Panc1 (cell line): ENCODE results near the gene PARD3. TPM values are rescaled to one million over a fixed set of nuclear protein-coding genes. Genes with fewer than 3 reads are reported as not detected.

Experiments
- ATAC-seq: fragments of 200-7000 bp; cut with Tn5 transposase; 2 replicates; pipeline ENCODE4 v1.9.1; 2020; ENCODE audit warnings: mild to moderate bottlenecking, moderate library complexity
- BruUV-seq: library from RNA; stranded (reverse); fragments of 400-500 nt; replicated peaks from 2 replicates; lab custom pipeline; 2021; lab: Mats Ljungman, UMichigan
- CTCF ChIA-PET: fragments of 300-600 bp; sonication (Branson Sonifier 250); formaldehyde crosslinking; loops from one replicate; lab custom pipeline; 2022; ENCODE audit warnings: antibody characterized with exemption; lab: Charles Lee
- POLR2A ChIA-PET: fragments of 300-600 bp; sonication (Branson Sonifier 250); formaldehyde crosslinking; loops from one replicate; lab custom pipeline; 2022; ENCODE audit warnings: antibody characterized with exemption; lab: Charles Lee
- DNase-seq: peaks from one replicate; pipeline ENCODE4 v3.0.0-alpha.2; 2010; ENCODE audit warnings: low read depth, low spot score
- H3K27ac ChIP-seq: 2 replicates; pipeline ENCODE4 v1.5.1; 2011; ENCODE audit warnings: mild to moderate bottlenecking, low read length, inconsistent platforms
- H3K27me3 ChIP-seq: fragments of 200-500 bp; sonication (Bioruptor generic); 2 replicates; pipeline ENCODE4 v1.6.0; 2014; ENCODE audit warnings: low read length, inconsistent platforms; ENCODE audit not compliant: control insufficient read depth, insufficient read depth
- H3K36me3 ChIP-seq: fragments of 200-500 bp; sonication (Bioruptor generic); 2 replicates; pipeline ENCODE4 v1.5.1; 2014; ENCODE audit warnings: inconsistent platforms, mild to moderate bottlenecking, low read length, moderate library complexity; ENCODE audit not compliant: control insufficient read depth, insufficient read depth
- H3K4me1 ChIP-seq: 2 replicates; pipeline ENCODE4 v1.5.1; 2011; ENCODE audit warnings: inconsistent platforms, mild to moderate bottlenecking, low read length, moderate library complexity; ENCODE audit not compliant: control insufficient read depth, insufficient read depth
- H3K4me3 ChIP-seq, 2 experiments: 2 replicates each; pipeline ENCODE4 v1.5.1; 2011 to 2012; ENCODE audit warnings: low read depth in 2 of 2, low read length in 2 of 2, mild to moderate bottlenecking in 2 of 2, inconsistent platforms in 1 of 2, moderate library complexity in 1 of 2
- H3K9me3 ChIP-seq: fragments of 200-500 bp; sonication (Bioruptor generic); 2 replicates; pipeline ENCODE4 v1.5.1; 2014; ENCODE audit warnings: low read depth, mild to moderate bottlenecking, inconsistent platforms, low read length, moderate library complexity; ENCODE audit not compliant: control insufficient read depth, insufficient read depth
- POLR2AphosphoS5 ChIP-seq: IDR thresholded peaks from 2 replicates; pipeline ENCODE4 v1.6.1; 2012; ENCODE audit warnings: mild to moderate bottlenecking, low read depth, low read length, moderate library complexity
- REST ChIP-seq, 2 experiments: IDR thresholded peaks; 2 replicates each; pipeline ENCODE4 v1.6.1; 2011 to 2012; ENCODE audit warnings: low read depth in 2 of 2, control low read depth in 1 of 2, low read length in 1 of 2, mild to moderate bottlenecking in 1 of 2, moderate library complexity in 1 of 2; ENCODE audit not compliant: insufficient read depth in 1 of 2
- SIN3A ChIP-seq: IDR thresholded peaks from 2 replicates; pipeline ENCODE4 v1.6.1; 2012; ENCODE audit warnings: low read depth, mild to moderate bottlenecking, low read length, moderate library complexity, borderline replicate concordance; ENCODE audit not compliant: insufficient read depth
- TCF7L2 ChIP-seq: IDR thresholded peaks from 2 replicates; pipeline ENCODE4 v1.6.1; 2011; ENCODE audit warnings: mild to moderate bottlenecking, low read depth, low read length, inconsistent platforms
- in situ Hi-C: cut with HindIII; loops from 2 replicates; pipeline ENCODE4 v1.10.0; 2016; ENCODE audit warnings: low sequenced_read_pairs, low pct_unique_long_range_greater_than_20kb
- intact Hi-C: fragments of 100-400 bp; cut with micrococcal nuclease; formaldehyde crosslinking; loops from one replicate; pipeline ENCODE4 v1.10.0; 2022; ENCODE audit not compliant: unreplicated experiment
- total RNA-seq: library from RNA; stranded (reverse); gene quantifications from one replicate; pipeline ENCODE4 v1.2.1, GENCODE V29; 2021; ENCODE audit not compliant: unreplicated experiment
- TF ChIP-seq, protein P1 (sequence below): fragments of 450-650 bp; IDR thresholded peaks from 2 replicates; pipeline ENCODE4 v1.5.1; 2017; ENCODE audit warnings: mild to moderate bottlenecking

Gene PARD3
- total RNA-seq, 1 experiment from 2014 or later = 29.8 TPM

DNA sequence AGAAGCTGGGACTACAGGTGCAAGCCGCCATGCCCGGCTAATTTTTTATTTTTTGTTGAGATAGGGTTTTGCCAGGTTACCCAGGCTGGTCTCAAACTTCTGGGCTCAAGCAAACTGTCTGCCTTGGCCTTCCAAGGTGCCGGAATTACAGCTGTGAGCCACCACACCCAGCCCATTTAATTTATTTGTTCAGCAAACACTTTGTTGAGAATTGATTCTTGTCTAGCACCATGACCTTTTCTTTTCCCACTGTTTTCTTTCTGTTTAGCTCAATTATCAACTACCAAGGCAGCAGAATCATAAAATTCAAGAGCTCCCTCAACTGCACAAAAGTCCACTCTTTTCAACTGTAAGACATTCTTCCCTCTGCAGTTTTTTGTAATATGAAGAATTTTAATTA is 47.8 kb upstream of the PARD3 start:
- ChIA-PET CTCF (interaction anchor here (0.7 kb wide), 1 partner anchor 174 kb away, joined by 15 read pairs; no protein-coding TSS in a partner anchor), POLR2A (no interaction called here)
- H3K9me3 ChIP-seq = no peaks in the 10 kb centered on the region
- H3K4me3 ChIP-seq = no peak overlapping the region
- H3K36me3 ChIP-seq = no peaks in the 10 kb centered on the region
- ATAC-seq (no peak), DNase-seq (no peak)
- no TSS peak for BruUV-seq
- H3K27ac ChIP-seq = no peak overlapping the region
- TF ChIP-seq REST (IDR thresholded peaks at IDR 0.05; ENCODE audit: insufficient read depth in 1 of 2, low read depth in 2 of 2, low read length in 1 of 2) = no peak
- no peak for TF ChIP-seq POLR2AphosphoS5
- no peaks in the 10 kb centered on the region for H3K4me1 ChIP-seq
- intact Hi-C loops (no loop called here), in situ Hi-C loops (no loop called here)
- no peaks in the 10 kb centered on the region for H3K27me3 ChIP-seq

DNA sequence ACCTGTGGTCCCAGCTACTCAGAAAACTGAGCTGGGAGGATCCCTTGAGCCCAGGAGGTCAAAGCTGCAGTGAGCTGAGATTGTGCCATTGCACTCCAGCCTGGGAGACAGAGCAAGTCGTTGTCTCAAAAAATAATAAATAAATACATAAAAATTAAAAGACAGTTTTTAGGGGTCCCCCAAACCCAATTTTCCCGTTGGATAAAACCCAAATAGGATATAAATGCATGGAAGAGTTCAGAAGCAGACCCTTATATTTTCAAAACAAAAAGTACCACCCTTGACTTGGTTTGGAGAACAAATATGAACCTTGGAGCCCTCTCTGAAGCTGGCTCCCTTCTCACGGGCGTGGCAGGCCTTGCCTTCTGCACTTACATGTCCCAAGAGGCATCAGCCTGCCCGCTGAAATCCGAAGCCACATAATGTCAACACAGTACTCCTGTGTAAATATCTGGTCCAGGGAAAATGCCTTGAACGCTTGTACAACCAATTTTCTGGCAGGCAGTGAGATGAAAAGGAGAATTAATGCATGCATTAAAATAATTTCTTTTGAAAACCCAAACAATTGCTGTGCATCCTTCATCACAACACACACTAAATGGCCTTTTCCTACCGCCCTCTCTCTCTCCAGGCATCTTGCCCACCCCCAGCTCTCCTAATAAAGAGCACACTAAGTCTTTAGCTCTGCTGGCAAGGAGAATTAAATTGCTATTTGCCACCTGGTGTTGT is 46.4 kb upstream of the PARD3 start:
- H3K36me3 ChIP-seq = no peaks in the 10 kb centered on the region
- POLR2A ChIA-PET = no interaction called here
- intact Hi-C loops (no loop called here), in situ Hi-C loops (no loop called here)
- no TSS peak for BruUV-seq
- H3K27me3 ChIP-seq = no peaks in the 10 kb centered on the region
- DNase-seq (no peak), ATAC-seq (peak; percentile 71; the same call in 1 of the 2 replicates)
- no peaks in the 10 kb centered on the region for H3K9me3 ChIP-seq
- CTCF ChIA-PET = no interaction called here
- no peak overlapping the region for H3K27ac ChIP-seq
- H3K4me1 ChIP-seq = no peaks in the 10 kb centered on the region
- TF ChIP-seq SIN3A (no peak), TCF7L2 (no peak), POLR2AphosphoS5 (no peak)
- TF ChIP-seq, protein P1, sequence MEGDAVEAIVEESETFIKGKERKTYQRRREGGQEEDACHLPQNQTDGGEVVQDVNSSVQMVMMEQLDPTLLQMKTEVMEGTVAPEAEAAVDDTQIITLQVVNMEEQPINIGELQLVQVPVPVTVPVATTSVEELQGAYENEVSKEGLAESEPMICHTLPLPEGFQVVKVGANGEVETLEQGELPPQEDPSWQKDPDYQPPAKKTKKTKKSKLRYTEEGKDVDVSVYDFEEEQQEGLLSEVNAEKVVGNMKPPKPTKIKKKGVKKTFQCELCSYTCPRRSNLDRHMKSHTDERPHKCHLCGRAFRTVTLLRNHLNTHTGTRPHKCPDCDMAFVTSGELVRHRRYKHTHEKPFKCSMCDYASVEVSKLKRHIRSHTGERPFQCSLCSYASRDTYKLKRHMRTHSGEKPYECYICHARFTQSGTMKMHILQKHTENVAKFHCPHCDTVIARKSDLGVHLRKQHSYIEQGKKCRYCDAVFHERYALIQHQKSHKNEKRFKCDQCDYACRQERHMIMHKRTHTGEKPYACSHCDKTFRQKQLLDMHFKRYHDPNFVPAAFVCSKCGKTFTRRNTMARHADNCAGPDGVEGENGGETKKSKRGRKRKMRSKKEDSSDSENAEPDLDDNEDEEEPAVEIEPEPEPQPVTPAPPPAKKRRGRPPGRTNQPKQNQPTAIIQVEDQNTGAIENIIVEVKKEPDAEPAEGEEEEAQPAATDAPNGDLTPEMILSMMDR = no peak
- no peak overlapping the region for H3K4me3 ChIP-seq

DNA sequence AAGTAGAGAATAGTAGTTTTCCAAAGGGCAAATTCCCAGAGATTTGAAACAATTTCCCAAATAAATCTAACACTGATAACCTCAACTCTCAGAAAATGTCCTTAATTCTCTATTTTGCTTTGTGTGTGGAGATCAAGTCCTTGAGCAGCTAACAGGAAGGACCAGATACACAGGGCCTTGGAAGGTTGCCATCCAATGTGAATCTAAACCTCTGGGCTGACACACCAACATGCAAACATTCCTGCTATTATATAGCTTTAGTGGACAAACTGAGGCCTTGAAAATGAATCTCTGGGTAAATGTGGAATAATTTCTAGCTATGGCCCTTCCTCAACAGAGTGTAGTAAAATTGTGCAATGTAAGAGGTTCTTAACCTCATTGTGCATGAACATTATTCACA is 44.1 kb upstream of the PARD3 start:
- no peak for DNase-seq
- Histone ChIP-seq H3K27me3 (no peaks in the 10 kb centered on the region), H3K4me3 (no peak overlapping the region), H3K4me1 (peaks cover 4% of the 10 kb centered on the region; the same call in 1 of the 2 replicates), H3K9me3 (no peaks in the 10 kb centered on the region), H3K36me3 (no peaks in the 10 kb centered on the region), H3K27ac (no peak overlapping the region)
- intact Hi-C loops (no loop called here), in situ Hi-C loops (no loop called here)
- no TSS peak for BruUV-seq
- POLR2A ChIA-PET = no interaction called here
- TF ChIP-seq, protein P1 = no peak
- TF ChIP-seq POLR2AphosphoS5 = no peak
- TF ChIP-seq SIN3A = no peak
- TF ChIP-seq REST (IDR thresholded peaks at IDR 0.05; ENCODE audit: insufficient read depth in 1 of 2, low read depth in 2 of 2, low read length in 1 of 2) = no peak
- no peak for TF ChIP-seq TCF7L2
- ATAC-seq = no peak
- CTCF ChIA-PET = no interaction called here
